GM15510 (cell line): ENCODE results near the gene AHDC1.

Experiments used
- POLR2A ChIP-seq: IDR thresholded peaks from 3 replicates; pipeline ENCODE4 v1.6.1; 2011; ENCODE audit warnings: borderline replicate concordance; ENCODE audit not compliant: insufficient read length; ENCODE audit errors: extremely low read depth

AHDC1 gene

GRCh38 chr1:27605300-27605766 lies 1.4 kb upstream of the AHDC1 start:
- no peak for TF ChIP-seq POLR2A

- no peak for TF ChIP-seq POLR2A
These were observed 795 bp upstream of the AHDC1 start for GRCh38 chr1:27604579-27605299.

- TF ChIP-seq POLR2A = no peak
These were observed 649 bp downstream of the AHDC1 start for GRCh38 chr1:27603309-27603680.

GRCh38 chr1:27602462-27603308 lies 1.3 kb downstream of the AHDC1 start:
- no peak for TF ChIP-seq POLR2A

GRCh38 chr1:27601771-27602461 lies 2.0 kb downstream of the AHDC1 start:
- TF ChIP-seq POLR2A = no peak

- no peak for TF ChIP-seq POLR2A
These were observed 2.6 kb downstream of the AHDC1 start for GRCh38 chr1:27601321-27601770.

- no peak for TF ChIP-seq POLR2A
These were observed 3.3 kb downstream of the AHDC1 start for GRCh38 chr1:27600498-27601175.

- no peak for TF ChIP-seq POLR2A
These were observed 4.1 kb downstream of the AHDC1 start for GRCh38 chr1:27599605-27600497.

GRCh38 chr1:27598902-27599528 lies 4.9 kb downstream of the AHDC1 start:
- no peak for TF ChIP-seq POLR2A

- no peak for TF ChIP-seq POLR2A
These were observed 5.7 kb downstream of the AHDC1 start for GRCh38 chr1:27598295-27598687.

- TF ChIP-seq POLR2A = no peak
These were observed 6.2 kb downstream of the AHDC1 start for GRCh38 chr1:27597516-27598294.

GRCh38 chr1:27596986-27597385 lies 7.0 kb downstream of the AHDC1 start:
- TF ChIP-seq POLR2A = no peak
